ENCODE data around the gene PANX3.
A peak's percentile ranks its signal among the peaks of the same experiment; 100 is the strongest.

The PANX3 gene

DNA sequence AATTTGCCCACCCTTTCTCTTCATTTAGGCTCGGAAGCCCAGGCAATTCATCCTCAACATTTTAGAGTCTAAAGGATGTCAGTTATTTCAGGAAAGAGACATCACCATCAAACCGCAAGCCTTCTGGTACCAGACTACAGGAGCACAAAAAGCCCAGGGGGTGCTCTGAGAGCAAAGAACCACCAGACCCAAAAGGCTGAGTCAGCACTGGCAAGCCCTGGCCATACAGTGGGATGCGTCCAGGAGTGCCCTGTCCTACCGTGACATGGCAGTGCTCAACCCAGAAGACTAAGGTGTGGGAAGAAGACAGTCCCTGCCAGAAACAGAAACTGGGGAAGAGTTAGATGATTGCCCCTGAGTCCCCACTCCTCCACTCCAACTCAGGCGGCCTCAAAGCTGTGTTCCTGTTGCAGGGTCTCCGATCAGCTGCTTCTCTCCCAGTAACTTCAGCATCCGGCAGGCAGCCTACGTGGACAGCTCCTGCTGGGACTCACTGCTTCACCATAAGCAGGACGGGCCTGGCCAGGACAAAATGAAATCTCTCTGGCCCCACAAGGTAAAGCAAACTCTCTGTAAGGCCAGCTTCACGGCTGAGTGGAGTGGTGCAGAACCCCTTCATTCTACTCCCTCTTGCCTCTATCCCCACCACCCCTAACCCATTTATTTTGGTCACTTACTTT lies 1.5 kb downstream of the PANX3 start:
- DNase-seq (ENCODE audit: low spot score): no peak

GRCh38 chr11:124618863-124619262 lies 7.6 kb downstream of the PANX3 start:
- no peak for DNase-seq (ENCODE audit: low spot score)

- DNase-seq (ENCODE audit: low spot score): peak; percentile 93
Measured at GRCh38 chr11:124622531-124623451, 11.6 kb downstream of the PANX3 start, which contains the start of gene TBRG1. TSS of gene TBRG1 (plus strand) at chr11:124622864. CDS start at chr11:124623084, 220 bp downstream.

DNA sequence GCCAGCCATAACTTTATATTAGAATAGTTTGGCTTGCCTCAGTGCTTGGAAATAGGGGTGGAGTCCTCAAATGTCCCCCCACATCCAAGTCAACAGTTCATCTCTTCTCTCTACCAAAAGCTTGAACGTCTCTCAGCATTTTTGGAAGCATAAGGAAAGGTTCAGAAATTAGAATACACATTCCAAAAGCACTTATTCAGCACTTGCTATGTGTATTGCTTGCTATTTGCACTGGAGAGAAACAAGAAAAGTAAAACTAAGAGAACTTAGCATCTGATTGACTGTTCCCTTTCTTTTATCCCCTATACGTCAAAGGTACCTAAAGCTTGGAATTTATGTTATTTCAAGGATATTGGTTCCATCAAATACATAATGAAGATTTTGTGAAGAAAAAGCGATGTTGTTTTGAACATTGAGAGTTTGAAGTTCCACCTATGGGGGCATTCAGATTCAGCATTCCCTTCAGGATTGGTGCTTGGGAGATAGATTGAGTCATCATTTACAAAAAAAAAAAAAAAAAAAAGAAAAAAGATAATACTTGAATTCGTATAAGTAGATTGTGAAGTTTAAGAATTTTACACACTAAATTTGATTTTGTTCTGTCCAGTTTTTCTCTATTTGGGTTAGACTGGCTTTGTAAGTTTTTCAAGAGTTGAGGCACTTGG lies 12.8 kb downstream of the PANX3 start:
- DNase-seq (ENCODE audit: low spot score): no peak

- DNase-seq (ENCODE audit: low spot score): no peak
Measured at GRCh38 chr11:124625504-124626168, 14.4 kb downstream of the PANX3 start.

DNA sequence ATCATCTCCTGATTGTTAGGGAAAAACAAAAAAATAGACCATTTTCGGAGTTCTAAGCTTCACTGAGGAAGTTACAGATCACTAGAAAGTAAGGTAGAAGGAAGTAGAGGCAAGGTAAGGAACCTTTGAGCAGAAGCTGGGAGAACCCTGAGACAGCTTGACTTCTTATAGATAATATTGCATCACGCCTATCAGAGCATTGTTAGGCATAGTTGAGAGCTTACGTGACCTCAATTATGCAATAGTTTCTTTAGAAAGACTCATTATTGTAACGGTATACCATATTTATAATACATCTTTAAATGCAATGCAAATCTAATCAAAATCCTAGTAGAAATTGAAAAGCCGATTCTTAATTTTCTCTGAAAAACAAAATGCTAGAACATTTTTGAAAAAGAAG lies 16.3 kb downstream of the PANX3 start:
- no peak for DNase-seq (ENCODE audit: low spot score)

GRCh38 chr11:124629961-124630360 lies 18.7 kb downstream of the PANX3 start:
- DNase-seq (ENCODE audit: low spot score): no peak

DNA sequence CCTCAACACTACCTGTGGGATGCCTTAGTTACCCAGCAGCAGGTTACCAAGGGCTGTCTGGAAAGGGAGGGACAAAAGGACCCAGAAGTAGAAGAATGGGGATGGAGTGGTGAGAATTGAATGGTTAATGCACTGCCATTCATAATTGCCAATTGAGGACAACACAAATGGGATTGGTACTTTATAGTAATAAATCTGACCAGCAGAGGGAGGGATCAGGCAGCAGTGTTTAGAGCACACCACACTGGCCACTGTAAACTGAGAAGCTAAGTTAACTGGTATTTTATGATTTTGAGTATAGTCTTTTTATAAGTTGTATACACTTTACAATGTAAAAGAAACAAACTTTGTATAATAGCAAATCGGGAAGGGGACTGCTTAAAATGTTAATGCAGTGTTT lies 22.1 kb downstream of the PANX3 start:
- no peak for DNase-seq (ENCODE audit: low spot score)

GRCh38 chr11:124635932-124636331 lies 24.7 kb downstream of the PANX3 start:
- no peak for DNase-seq (ENCODE audit: low spot score)

DNA sequence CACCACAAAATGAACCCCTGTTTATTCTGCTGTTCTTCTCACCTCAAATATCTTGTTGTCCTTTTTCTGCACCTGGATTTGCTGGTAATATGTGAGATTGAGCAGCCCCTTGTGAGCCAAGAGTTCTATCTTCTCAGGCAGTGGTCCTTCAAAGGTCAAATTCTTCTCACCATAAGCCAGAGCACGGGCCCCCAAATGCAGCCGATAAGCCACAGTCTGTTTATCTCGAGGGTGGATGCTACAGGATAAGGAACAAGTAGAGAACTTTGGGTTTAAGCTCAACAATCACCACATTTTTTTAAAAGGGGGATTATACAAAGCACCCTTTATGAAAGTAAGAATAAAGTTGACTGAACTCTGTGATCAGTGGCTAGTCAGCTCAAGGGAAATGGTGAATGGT lies 27.3 kb downstream of the PANX3 start:
- no peak for DNase-seq (ENCODE audit: low spot score)

GRCh38 chr11:124639186-124639585 lies 28.0 kb downstream of the PANX3 start:
- no peak for DNase-seq (ENCODE audit: low spot score)

DNA sequence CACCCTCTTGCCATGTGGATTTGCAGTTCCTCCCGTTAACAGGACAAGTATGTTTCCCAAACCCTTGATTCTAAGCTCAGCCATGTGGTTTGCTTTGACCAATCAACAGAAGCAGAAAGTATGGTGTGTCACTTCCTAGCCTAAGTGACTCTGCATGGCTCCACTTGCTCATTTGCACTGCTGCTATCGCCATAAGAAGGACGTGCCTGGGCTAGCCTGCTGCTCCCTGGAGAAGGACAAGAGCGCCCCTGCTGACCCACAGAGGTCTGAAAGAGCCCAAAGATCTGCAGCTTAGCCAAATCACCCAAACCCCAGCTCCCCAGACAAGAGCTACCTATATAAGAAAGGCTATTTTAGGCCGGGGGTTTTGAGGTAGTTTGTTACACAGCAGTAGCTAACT lies 29.4 kb downstream of the PANX3 start:
- no peak for DNase-seq (ENCODE audit: low spot score)

DNA sequence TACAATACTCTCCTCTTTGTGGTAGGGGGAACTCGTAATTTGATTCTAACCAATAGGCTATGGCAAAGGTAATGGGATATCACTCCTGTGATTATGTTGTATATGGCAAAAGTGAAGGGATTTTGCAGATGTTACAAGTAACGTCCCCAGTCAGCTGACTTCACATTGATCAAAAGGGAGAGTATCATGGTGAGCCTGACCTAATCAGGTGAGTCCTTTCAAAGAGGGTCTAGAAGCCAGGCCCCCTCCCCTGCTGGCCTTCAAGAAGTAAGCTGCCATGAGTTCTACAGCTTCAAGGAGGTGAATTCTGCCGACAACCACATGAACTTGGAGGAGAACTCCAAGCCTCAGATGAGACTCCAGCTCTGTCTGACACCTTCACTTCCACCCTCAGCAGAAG lies 31.4 kb downstream of the PANX3 start:
- no peak for DNase-seq (ENCODE audit: low spot score)

- DNase-seq (ENCODE audit: low spot score): no peak
Measured at GRCh38 chr11:124643042-124643604, 31.9 kb downstream of the PANX3 start.

DNA sequence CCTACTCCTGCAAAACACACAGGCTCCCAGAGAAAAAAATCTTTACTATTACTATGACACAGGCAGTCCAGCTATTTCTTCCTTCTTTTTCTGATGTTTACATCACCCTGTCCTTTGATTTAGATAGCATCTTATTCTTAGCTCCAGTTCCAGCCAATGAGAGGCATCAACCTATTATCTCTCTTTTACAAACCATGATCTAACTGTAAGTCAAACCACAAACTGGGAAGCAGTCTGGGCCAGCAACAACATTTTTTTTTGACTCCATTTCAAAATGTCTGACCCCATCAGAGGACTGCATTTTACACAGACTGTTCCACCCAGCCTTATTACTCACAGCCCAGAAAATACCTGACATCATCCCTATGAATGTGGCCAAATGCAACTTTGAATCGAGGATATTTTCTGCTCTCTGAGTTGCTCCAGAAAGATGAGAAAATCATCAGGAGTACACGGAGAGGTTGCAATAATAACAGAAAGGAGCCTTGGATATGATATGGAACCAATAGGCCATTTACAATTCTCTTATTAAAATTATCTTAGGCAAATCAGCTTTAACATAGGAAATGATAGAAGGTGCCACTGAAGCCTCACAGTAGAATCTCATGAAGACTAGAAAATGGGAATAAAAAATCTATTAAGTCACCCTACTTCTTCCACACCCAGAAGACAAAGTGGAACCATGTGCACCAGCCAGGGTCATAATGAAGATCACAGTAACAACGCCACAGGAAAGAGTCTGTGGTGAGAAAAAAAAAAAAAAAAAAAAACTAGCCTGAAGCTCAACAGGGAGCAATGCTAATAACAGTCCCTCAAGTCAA lies 32.6 kb downstream of the PANX3 start:
- DNase-seq (ENCODE audit: low spot score): no peak

DNA sequence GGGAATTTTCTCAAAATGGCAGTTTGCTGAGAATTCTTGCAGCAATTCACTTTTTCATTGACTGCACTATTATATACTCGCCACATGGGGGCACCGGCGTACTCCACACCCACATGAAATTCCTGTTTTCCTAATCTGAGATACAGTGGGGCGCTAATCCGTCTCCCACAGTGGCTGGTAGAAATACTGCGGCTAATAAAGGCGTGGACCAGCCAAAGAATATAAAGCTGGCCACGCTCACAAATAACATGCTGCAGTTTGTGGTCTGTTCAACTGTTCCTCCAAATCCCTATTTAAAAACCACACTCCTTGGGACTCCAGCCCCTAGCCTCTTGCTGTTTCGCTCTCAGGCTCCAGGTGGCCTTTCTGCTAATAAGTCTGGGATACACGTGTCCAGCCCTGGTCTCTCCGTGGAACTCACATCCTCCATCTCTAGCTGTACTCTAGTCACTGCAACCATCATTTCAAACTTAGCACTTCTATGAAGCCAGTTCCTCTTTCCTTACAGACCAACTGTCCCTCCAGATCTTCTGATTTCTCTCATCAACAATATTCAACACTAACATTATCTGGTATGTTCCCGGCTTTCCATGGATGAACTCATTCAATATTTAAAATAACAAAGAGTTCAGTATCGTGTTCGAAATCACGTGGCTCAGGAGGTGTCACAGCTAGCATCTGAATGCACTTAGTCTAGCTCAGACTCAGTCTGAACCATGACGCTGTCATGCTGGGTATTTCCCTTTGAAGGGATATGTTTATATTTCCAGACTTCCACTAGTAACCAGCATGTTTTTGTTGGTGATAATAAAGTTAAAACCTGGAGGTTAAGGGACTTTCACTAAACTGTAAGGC lies 33.4 kb downstream of the PANX3 start:
- peak; percentile 81 for DNase-seq (ENCODE audit: low spot score)

- no peak for DNase-seq (ENCODE audit: low spot score)
Measured at GRCh38 chr11:124646148-124646547, 34.9 kb downstream of the PANX3 start.

GRCh38 chr11:124648610-124649009 lies 37.4 kb downstream of the PANX3 start:
- no peak for DNase-seq (ENCODE audit: low spot score)

DNA sequence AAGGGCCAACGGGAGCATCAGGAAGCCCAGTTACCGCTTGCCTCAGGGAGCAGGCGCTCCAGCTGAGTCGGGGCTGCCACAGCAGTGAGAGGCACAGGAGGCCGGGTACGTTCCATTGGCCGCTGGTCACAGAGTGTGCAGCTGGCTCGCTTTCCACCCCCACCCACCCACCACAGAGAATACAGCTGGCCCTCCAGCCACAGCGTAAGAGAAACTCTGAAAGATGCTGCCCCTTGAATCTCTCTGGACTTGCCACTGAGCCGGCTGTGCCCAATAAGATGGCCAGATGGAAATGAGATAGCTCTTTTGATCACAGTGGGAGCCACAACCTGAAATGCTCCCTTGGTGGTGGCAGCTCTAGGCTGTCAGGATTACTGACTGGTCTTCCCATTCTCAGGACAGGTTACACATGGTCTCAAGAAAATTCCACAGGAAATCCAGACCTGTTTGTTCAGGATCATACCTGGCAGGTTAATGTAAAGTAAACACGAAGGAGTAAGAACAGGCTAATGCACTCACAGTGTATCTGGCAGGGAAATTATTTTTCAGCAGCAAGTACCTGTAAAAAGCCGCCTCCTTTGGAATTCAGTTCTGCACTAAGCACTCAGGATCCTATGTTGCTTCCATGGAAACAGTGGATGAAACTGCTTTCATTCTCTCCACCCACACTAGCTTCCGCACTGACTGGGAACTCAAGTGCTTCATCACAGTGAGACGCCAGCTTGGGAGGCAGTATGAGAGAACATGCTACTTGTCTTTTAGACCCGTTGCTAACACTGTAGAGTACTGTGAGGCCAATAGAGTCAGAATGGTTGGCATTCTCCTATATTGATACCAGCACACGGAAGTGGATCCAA lies 45.8 kb downstream of the PANX3 start:
- DNase-seq (ENCODE audit: low spot score): no peak

Measured in D341Med (cell line).